ENCODE data around the gene CLEC19A.

GRCh38 chr16:19331794-19332193, 46.3 kb downstream of the CLEC19A start:
- TF ChIP-seq CTCF (IDR thresholded peaks at IDR 0.05) (no peak), POLR2AphosphoS5 (IDR thresholded peaks at IDR 0.05) (no peak), EP300 (IDR thresholded peaks at IDR 0.05) (no peak), POLR2A (IDR thresholded peaks at IDR 0.05) (no peak)
